SK-N-SH (cell line): ENCODE results near the gene SLC6A2. TPM values are rescaled to one million over a fixed set of nuclear protein-coding genes. Genes with fewer than 3 reads are reported as not detected.

Experiments
- CTCF ChIA-PET: fragments of 300-600, 350-600 bp; formaldehyde crosslinking; extraction: SDS; loops from one replicate; lab custom pipeline; 2021; lab: Yijun Ruan, JAX
- POLR2A ChIA-PET: fragments of 350-600 bp; sonication (Branson Sonifier 250); formaldehyde crosslinking; extraction: SDS; loops from one replicate; lab custom pipeline; 2020; ENCODE audit warnings: antibody characterized with exemption, inconsistent platforms; lab: Yijun Ruan, JAX
- DNase-seq: peaks from one replicate; pipeline ENCODE4 v3.0.0; 2012
- H2AFZ ChIP-seq: fragments of 200-600 bp; sonication (generic); 2 replicates; pipeline ENCODE4 v1.8.1; 2016; ENCODE audit warnings: antibody characterized with exemption, mild to moderate bottlenecking, low read depth
- H3F3A ChIP-seq: fragments of 200-600 bp; sonication (generic); replicated peaks from 2 replicates; pipeline ENCODE3; 2016; ENCODE audit warnings: antibody characterized with exemption, mild to moderate bottlenecking; ENCODE audit not compliant: insufficient read depth
- H3K27ac ChIP-seq, 2 experiments: fragments of 200-500 bp in 1 of 2; fragments of 200-600 bp in 1 of 2; sonication (Bioruptor generic) in 1 of 2; sonication (generic), shearing (Covaris generic) in 1 of 2; 2 replicates each; pipeline versions ENCODE4 v1.5.1 to v1.6.1; 2014 to 2016; ENCODE audit warnings: low read depth in 2 of 2, inconsistent platforms in 1 of 2, low read length in 1 of 2, mild to moderate bottlenecking in 1 of 2, mixed read lengths in 1 of 2
- H3K27me3 ChIP-seq: fragments of 200-600 bp; sonication (generic), shearing (Covaris generic); 2 replicates; pipeline ENCODE4 v1.6.1; 2016; ENCODE audit warnings: mixed run types; ENCODE audit not compliant: insufficient read depth
- H3K36me3 ChIP-seq, 2 experiments: fragments of 200-500 bp in 1 of 2; fragments of 200-600 bp in 1 of 2; sonication (Bioruptor generic) in 1 of 2; sonication (generic) in 1 of 2; replicated peaks in 1 of 2; 2 replicates each; pipeline versions ENCODE3 to v1.5.1; 2014 to 2016; ENCODE audit warnings: low read length in 1 of 2, mild to moderate bottlenecking in 1 of 2; ENCODE audit not compliant: insufficient read depth in 2 of 2, control insufficient read depth in 1 of 2
- H3K4me1 ChIP-seq, 2 experiments: fragments of 200-500 bp in 1 of 2; fragments of 200-600 bp in 1 of 2; sonication (Bioruptor generic) in 1 of 2; sonication (generic), shearing (Covaris generic) in 1 of 2; 2 replicates each; pipeline versions ENCODE4 v1.5.1 to v1.6.1; 2014 to 2016; ENCODE audit warnings: low read depth in 1 of 2, low read length in 1 of 2, mixed run types in 1 of 2; ENCODE audit not compliant: insufficient read depth in 2 of 2, control insufficient read depth in 1 of 2
- H3K4me2 ChIP-seq: fragments of 200-600 bp; sonication (generic), shearing (Covaris generic); 2 replicates; pipeline ENCODE4 v1.6.1; 2017; ENCODE audit warnings: mixed run types
- H3K4me3 ChIP-seq, 2 experiments: fragments of 200-500 bp in 1 of 2; fragments of 200-600 bp in 1 of 2; sonication (Bioruptor generic) in 1 of 2; sonication (generic), shearing (Covaris generic) in 1 of 2; 2 replicates each; pipeline versions ENCODE4 v1.5.1 to v1.8.1; 2014 to 2016; ENCODE audit warnings: low read depth in 2 of 2, inconsistent platforms in 1 of 2, low read length in 1 of 2, mild to moderate bottlenecking in 1 of 2, mixed read lengths in 1 of 2, moderate library complexity in 1 of 2
- H3K79me2 ChIP-seq: fragments of 200-600 bp; sonication (generic); 2 replicates; pipeline ENCODE4 v1.8.1; 2017; ENCODE audit warnings: mild to moderate bottlenecking; ENCODE audit not compliant: insufficient read depth
- H3K9ac ChIP-seq: fragments of 200-600 bp; sonication (generic); 2 replicates; pipeline ENCODE4 v1.6.1; 2017; ENCODE audit warnings: mixed run types
- H3K9me2 ChIP-seq: fragments of 200-600 bp; sonication (generic); 2 replicates; pipeline ENCODE4 v1.6.1; 2017; ENCODE audit warnings: mixed run types
- H3K9me3 ChIP-seq: fragments of 200-600 bp; sonication (generic); 2 replicates; pipeline ENCODE4 v1.6.1; 2017; ENCODE audit warnings: mixed run types, mild to moderate bottlenecking, moderate library complexity
- H4K20me1 ChIP-seq: fragments of 200-600 bp; sonication (generic); 2 replicates; pipeline ENCODE4 v1.6.1; 2017; ENCODE audit warnings: mild to moderate bottlenecking, mixed run types; ENCODE audit not compliant: insufficient read depth
- EP300 ChIP-seq, 2 experiments: IDR thresholded peaks; 2 replicates each; pipeline versions ENCODE4 v1.4.0 to v1.6.1; 2012; ENCODE audit warnings: borderline replicate concordance in 1 of 2, low read depth in 1 of 2, low read length in 1 of 2
- EZH2phosphoT487 ChIP-seq: fragments of 200-600 bp; sonication (generic); IDR thresholded peaks from 2 replicates; pipeline ENCODE4 v1.6.1; 2017; ENCODE audit warnings: low read depth, mixed run types, mild to moderate bottlenecking, antibody characterized with exemption, moderate library complexity, borderline replicate concordance
- GABPA ChIP-seq: IDR thresholded peaks from 2 replicates; pipeline ENCODE4 v1.4.0; 2012; ENCODE audit warnings: low read depth, mild to moderate bottlenecking
- IRF3 ChIP-seq: fragments of 150-350 bp; IDR thresholded peaks from 2 replicates; pipeline ENCODE4 v1.6.1; 2016; ENCODE audit warnings: mild to moderate bottlenecking, low read depth, low read length
- MAX ChIP-seq: IDR thresholded peaks from 2 replicates; pipeline ENCODE4 v1.4.0; 2012; ENCODE audit warnings: low read depth
- MEF2A ChIP-seq: IDR thresholded peaks from 2 replicates; pipeline ENCODE4 v1.4.0; 2012; ENCODE audit warnings: low read depth, borderline replicate concordance
- NFIC ChIP-seq: IDR thresholded peaks from 2 replicates; pipeline ENCODE4 v1.4.0; 2012; ENCODE audit warnings: borderline replicate concordance
- PBX3 ChIP-seq: IDR thresholded peaks from 2 replicates; pipeline ENCODE4; 2012
- POLR2AphosphoS5 ChIP-seq: IDR thresholded peaks from 2 replicates; pipeline ENCODE4 v1.6.1; 2012; ENCODE audit warnings: low read depth, low read length
- RCOR1 ChIP-seq: fragments of 150-350 bp; IDR thresholded peaks from 2 replicates; pipeline ENCODE4 v1.6.1; 2017; ENCODE audit warnings: antibody characterized with exemption, low read length
- REST ChIP-seq: IDR thresholded peaks from 2 replicates; pipeline ENCODE4 v1.6.1; 2012; ENCODE audit warnings: mild to moderate bottlenecking, low read depth, low read length, moderate library complexity
- RFX5 ChIP-seq: IDR thresholded peaks from 2 replicates; pipeline ENCODE4 v1.6.1; 2012; ENCODE audit warnings: mild to moderate bottlenecking, improper control_type of control experiment, low read length
- RXRA ChIP-seq: IDR thresholded peaks from 2 replicates; pipeline ENCODE4 v1.4.0; 2012; ENCODE audit warnings: low read depth, mild to moderate bottlenecking, borderline replicate concordance
- SMC3 ChIP-seq: IDR thresholded peaks from 2 replicates; pipeline ENCODE4 v1.6.1; 2012; ENCODE audit warnings: low read depth, low read length, improper control_type of control experiment
- TAF1 ChIP-seq: IDR thresholded peaks from 2 replicates; pipeline ENCODE4 v1.6.1; 2012; ENCODE audit warnings: low read depth, mild to moderate bottlenecking, low read length, moderate library complexity, borderline replicate concordance
- TEAD4 ChIP-seq: IDR thresholded peaks from 2 replicates; pipeline ENCODE4 v1.4.0; 2012; ENCODE audit warnings: mild to moderate bottlenecking, borderline replicate concordance; ENCODE audit not compliant: insufficient read depth
- USF2 ChIP-seq: fragments of 150-350 bp; IDR thresholded peaks from 2 replicates; pipeline ENCODE4 v1.6.1; 2017; ENCODE audit warnings: antibody characterized with exemption, low read length, low read depth, borderline replicate concordance
- YY1 ChIP-seq: IDR thresholded peaks from 2 replicates; pipeline ENCODE4 v1.4.0; 2012; ENCODE audit warnings: low read depth, mild to moderate bottlenecking
- ZBTB33 ChIP-seq: IDR thresholded peaks from 2 replicates; pipeline ENCODE4 v1.4.0; 2012; ENCODE audit warnings: low read depth, borderline replicate concordance
- WGBS: methylation state at CpG from one replicate; pipeline ENCODE4 v1.1.6; 2017; ENCODE audit warnings: low lambda C conversion rate; 5-methylcytosine and 5-hydroxymethylcytosine counted together
- polyA plus RNA-seq, 3 experiments: library from polyadenylated mRNA; depleted of rRNA; stranded (reverse); fragments of >200 nt; gene quantifications; 2 replicates each; pipeline ENCODE4 v1.2.3, GENCODE V29; 2012

The SLC6A2 gene
- polyA plus RNA-seq, 1 of the 3 experiments (the other 2 are of a cell fraction), result 3.3 TPM

GRCh38 chr16:55638256-55638655 is 17.5 kb upstream of the SLC6A2 start:
- POLR2A ChIA-PET, result no interaction called here
- H4K20me1 ChIP-seq, result no peaks in the 10 kb centered on the region

More at GRCh38 chr16:55638256-55638655, 17.5 kb upstream of the SLC6A2 start:
- peak overlapping the region in 1 of 2 experiments; percentile 75; a peak in 2 of 4 replicates for H3K27ac ChIP-seq
- WGBS, result 61% methylated on average over 5 of the region's 5 CpGs
- H3F3A ChIP-seq, result no peaks in the 10 kb centered on the region
- TF ChIP-seq REST (no peak), IRF3 (no peak), POLR2AphosphoS5 (no peak), MAX (no peak), USF2 (no peak), RCOR1 (no peak), RFX5 (no peak), EZH2phosphoT487 (no peak), EP300 (IDR thresholded peaks at IDR 0.05; ENCODE audit: borderline replicate concordance in 1 of 2, low read depth in 1 of 2, low read length in 1 of 2) (no peak), GABPA (no peak), TEAD4 (no peak), PBX3 (no peak), ZBTB33 (no peak), YY1 (no peak), MEF2A (no peak), RXRA (no peak), SMC3 (no peak), NFIC (no peak), TAF1 (no peak)
- no peak overlapping the region for H3K4me2 ChIP-seq
- H3K36me3 ChIP-seq, result no peaks in the 10 kb centered on the region
- DNase-seq, result no peak
- H3K4me3 ChIP-seq, result no peak overlapping the region
- no peaks in the 10 kb centered on the region for H3K9me2 ChIP-seq
- H3K4me1 ChIP-seq, result peaks cover 0 to 52% of the 10 kb centered on the region in 2 experiments; a peak in 2 of 4 replicates
- no peaks in the 10 kb centered on the region for H3K9me3 ChIP-seq
- H2AFZ ChIP-seq, result no peak overlapping the region
- no peak overlapping the region for H3K9ac ChIP-seq
- CTCF ChIA-PET, result interaction anchor here (1.0 kb wide), 1 partner anchor 10 kb away, joined by 3 read pairs; no protein-coding TSS in a partner anchor
- no peaks in the 10 kb centered on the region for H3K79me2 ChIP-seq
- H3K27me3 ChIP-seq, result peaks cover 15% of the 10 kb centered on the region; the same call in 1 of the 2 replicates
